Inflammatory macrophage treated with lipopolysaccharide for 1 hour (primary cell): ENCODE measurements around the gene PTPRN2.

ENCODE experiments used
- DNase-seq, 2 donors: peaks; one replicate each; pipeline ENCODE4 v3.0.0-alpha.2; 2020 to 2022

PTPRN2 gene

GRCh38 chr7:157722137-157723060 lies 865.2 kb downstream of the PTPRN2 start:
- DNase-seq, result no peak

- DNase-seq, result no peak
These were observed 866.0 kb downstream of the PTPRN2 start for GRCh38 chr7:157721468-157722136.

- no peak for DNase-seq
These were observed 867.6 kb downstream of the PTPRN2 start for GRCh38 chr7:157719705-157720655.

GRCh38 chr7:157719008-157719682 lies 868.5 kb downstream of the PTPRN2 start:
- DNase-seq, result no peak

- DNase-seq, result no peak
These were observed 869.2 kb downstream of the PTPRN2 start for GRCh38 chr7:157718303-157719007.

GRCh38 chr7:157717211-157718174 lies 870.1 kb downstream of the PTPRN2 start:
- no peak for DNase-seq

- no peak for DNase-seq
These were observed 871.7 kb downstream of the PTPRN2 start for GRCh38 chr7:157715938-157716280.

GRCh38 chr7:157715071-157715937 lies 872.3 kb downstream of the PTPRN2 start:
- DNase-seq, result no peak

GRCh38 chr7:157714166-157715070 lies 873.2 kb downstream of the PTPRN2 start:
- no peak for DNase-seq

- no peak for DNase-seq
These were observed 874.0 kb downstream of the PTPRN2 start for GRCh38 chr7:157713591-157713990.

- DNase-seq, result no peak
These were observed 874.9 kb downstream of the PTPRN2 start for GRCh38 chr7:157712666-157713235.

GRCh38 chr7:157711353-157711888 lies 876.2 kb downstream of the PTPRN2 start:
- no peak for DNase-seq

GRCh38 chr7:157710396-157710795 lies 877.2 kb downstream of the PTPRN2 start:
- DNase-seq, result no peak

GRCh38 chr7:157709531-157710251 lies 877.9 kb downstream of the PTPRN2 start:
- DNase-seq, result no peak

- DNase-seq, result no peak
These were observed 878.7 kb downstream of the PTPRN2 start for GRCh38 chr7:157708919-157709295.

GRCh38 chr7:157707983-157708918 lies 879.4 kb downstream of the PTPRN2 start:
- DNase-seq, result no peak
